Motor neuron (in vitro differentiated cells): Measurements from ENCODE around the gene CPB2. TPM values are rescaled to one million over a fixed set of nuclear protein-coding genes. Genes with fewer than 3 reads are reported as not detected.
A peak's percentile ranks its signal among the peaks of the same experiment; 100 is the strongest.

Experiments
- ATAC-seq, 8 experiments: fragments of 200-7000 bp; cut with Tn5 transposase; replicated peaks in 6 of 8; 2 replicates each; pipeline ENCODE4 v1.8.0; 2021; ENCODE audit warnings: mild to moderate bottlenecking in 8 of 8, moderate library complexity in 8 of 8
- H3K27ac ChIP-seq, 2 donors: fragments of 250-450 bp; sonication (Bioruptor Pico); 2 replicates each; pipeline ENCODE4 v1.9.0; 2021; ENCODE audit warnings: antibody characterized with exemption in 2 of 2, mild to moderate bottlenecking in 2 of 2, moderate library complexity in 1 of 2
- H3K4me1 ChIP-seq, 2 donors: fragments of 250-450 bp; sonication (Bioruptor Pico); replicated peaks in 1 of 2; 2 replicates each; pipeline ENCODE4 v1.6.1; 2021; ENCODE audit warnings: antibody characterized with exemption in 2 of 2, mild to moderate bottlenecking in 2 of 2, moderate library complexity in 1 of 2
- H3K4me3 ChIP-seq, 5 donors: fragments of 250-450 bp; sonication (Bioruptor Pico); 2 replicates each; pipeline ENCODE4 v1.9.0; 2021; ENCODE audit warnings: antibody characterized with exemption in 5 of 5, mild to moderate bottlenecking in 5 of 5, moderate library complexity in 4 of 5
- WGBS, 10 experiments: fragments of 450-650 bp; shearing (Covaris generic); methylation state at CpG; one replicate each; pipeline ENCODE4 v1.0.0; 2022; 5-methylcytosine and 5-hydroxymethylcytosine counted together
- in situ Hi-C, 9 experiments: fragments of 400-800 bp; cut with MboI; loops; one replicate each; pipeline ENCODE4 v1.15.0; 2021; ENCODE audit warnings: low sequenced_read_pairs in 9 of 9, low pct_unique_long_range_greater_than_20kb in 2 of 9; ENCODE audit not compliant: unreplicated experiment in 9 of 9
- total RNA-seq, 8 experiments: library from RNA; unstranded; fragments of 300-600 nt; gene quantifications; 2 replicates each; pipeline versions ENCODE4 v1.2.3 to v1.2.4, GENCODE V29; 2022

Gene CPB2
- total RNA-seq, 8 experiments from 2014 or later: 0.11 to 0.54 (median 0.24) TPM; not detected in 1

DNA sequence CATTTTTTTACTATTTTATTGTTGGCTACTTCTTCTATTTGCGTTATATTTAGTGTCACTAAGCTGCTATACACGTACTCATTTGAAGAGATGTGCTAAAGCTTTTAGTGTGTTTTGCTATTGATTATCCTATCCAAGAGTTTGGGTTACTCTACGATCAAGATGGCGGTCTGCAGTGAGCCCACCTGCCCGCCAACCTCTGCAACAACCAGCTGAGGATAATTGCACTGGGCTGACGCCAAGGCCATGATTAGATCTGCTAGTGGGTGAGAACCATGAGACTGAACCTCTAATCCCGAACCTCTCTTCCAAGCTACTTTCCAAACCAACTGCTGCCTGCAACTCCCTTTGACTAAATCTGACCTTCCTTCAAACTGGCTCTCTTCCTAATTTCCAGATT, 1.8 kb downstream of the CPB2 start:
- Histone ChIP-seq H3K4me3 (no peak overlapping the region), H3K4me1 (peaks cover 0 to 3% of the 10 kb centered on the region in 2 donors), H3K27ac (no peak overlapping the region)
- ATAC-seq: no peak
- in situ Hi-C loops: no loop called here
- 25 to 100% (median 74%) methylated on average over 2 to 6 of the region's 7 CpGs; no CpG with 5 or more reads in 2 of the 10 experiments for WGBS, 10 experiments

GRCh38 chr13:46102255-46102605, 2.6 kb downstream of the CPB2 start:
- Histone ChIP-seq H3K4me1 (peaks cover 0 to 3% of the 10 kb centered on the region in 2 donors), H3K27ac (no peak overlapping the region), H3K4me3 (no peak overlapping the region)
- in situ Hi-C loops: no loop called here
- ATAC-seq: no peak

GRCh38 chr13:46101484-46102254, 3.2 kb downstream of the CPB2 start:
- Histone ChIP-seq H3K4me3 (no peak overlapping the region), H3K4me1 (peaks cover 0 to 3% of the 10 kb centered on the region in 2 donors), H3K27ac (no peak overlapping the region)
- in situ Hi-C loops: no loop called here
- ATAC-seq: peak in 2 of 8 experiments; percentile 25 to 27
- 38 to 88% (median 62%) methylated on average over 3 to 8 of the region's 8 CpGs; no CpG with 5 or more reads in 1 of the 10 experiments for WGBS, 10 experiments

DNA sequence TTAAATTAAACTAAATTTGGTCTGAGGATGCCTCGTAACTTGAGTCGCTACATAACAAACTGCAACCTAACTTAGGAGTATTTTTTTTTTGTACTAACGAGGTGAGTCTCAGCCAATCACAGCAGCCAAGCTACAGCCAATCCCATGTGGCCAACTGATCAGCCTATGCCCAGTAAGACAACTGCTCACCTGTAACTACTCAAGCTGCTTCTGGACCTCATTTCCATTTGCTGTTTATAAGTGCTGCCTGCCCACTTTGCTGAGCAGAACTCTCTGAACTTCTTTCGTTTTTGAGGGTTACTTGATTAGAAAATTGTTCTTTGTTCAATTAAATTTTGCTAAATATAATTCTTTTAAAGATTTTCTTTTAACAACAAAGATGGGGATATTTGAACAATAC, 3.8 kb downstream of the CPB2 start:
- 50 to 100% (median 88%) methylated on average over 1 to 4 of the region's 4 CpGs; no CpG with 5 or more reads in 1 of the 10 experiments for WGBS, 10 experiments
- no peak for ATAC-seq
- Histone ChIP-seq H3K4me1 (peaks cover 0 to 3% of the 10 kb centered on the region in 2 donors), H3K27ac (no peak overlapping the region), H3K4me3 (no peak overlapping the region)
- in situ Hi-C loops: no loop called here

DNA sequence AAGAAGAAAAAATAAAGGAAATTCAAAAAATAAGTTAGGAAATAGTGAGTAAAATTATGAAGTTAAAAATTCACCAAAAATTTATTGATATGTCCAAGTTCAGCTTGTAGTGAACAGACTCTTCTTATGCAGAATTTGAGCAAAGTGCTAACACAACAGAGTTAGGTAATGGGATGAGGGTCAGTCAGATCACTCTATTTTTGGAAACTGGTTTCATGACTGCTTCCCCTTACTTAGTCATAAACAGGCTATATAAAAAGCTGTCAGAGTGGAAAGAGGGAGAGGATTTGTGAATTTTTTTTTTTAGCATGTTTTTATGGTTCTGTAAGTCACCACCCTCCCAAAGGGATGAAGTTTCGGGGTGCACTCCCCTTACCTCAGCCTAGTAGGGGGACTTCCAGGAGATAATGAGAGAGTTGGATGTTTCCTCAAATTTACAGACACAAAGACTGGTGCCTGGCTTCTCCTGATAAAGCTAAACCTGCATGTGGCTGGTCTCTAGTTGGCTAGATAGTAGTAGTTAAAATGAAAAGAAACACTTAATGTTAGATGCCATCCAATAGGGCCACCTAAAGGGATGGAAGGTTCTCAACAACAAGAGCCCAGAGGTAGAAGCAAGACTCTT, 4.5 kb downstream of the CPB2 start:
- Histone ChIP-seq H3K27ac (no peak overlapping the region), H3K4me1 (peaks cover 0 to 3% of the 10 kb centered on the region in 2 donors), H3K4me3 (no peak overlapping the region)
- in situ Hi-C loops: no loop called here
- 0 to 100% (median 86%) methylated on average over 1 of the region's 1 CpG; no CpG with 5 or more reads in 4 of the 10 experiments for WGBS, 10 experiments
- peak in 1 of 8 experiments; percentile 61 for ATAC-seq

DNA sequence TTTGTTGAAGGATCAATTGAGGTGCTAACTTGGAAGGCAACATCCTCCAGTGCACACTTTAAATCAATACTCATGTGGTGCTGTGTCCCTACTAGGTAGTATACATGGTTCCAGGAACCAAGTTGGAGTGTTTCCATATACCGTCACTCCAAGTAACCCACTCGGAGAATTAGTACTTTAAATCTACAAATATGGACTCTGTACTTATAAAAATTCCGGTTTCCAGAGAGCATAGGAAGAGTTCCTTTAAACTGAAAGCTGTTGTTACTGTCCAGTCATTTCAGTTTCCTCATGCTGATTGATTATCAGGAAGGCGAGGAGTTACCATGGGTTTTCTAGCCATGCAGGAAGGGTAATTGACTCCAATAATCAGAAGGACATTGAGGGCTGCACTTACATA, 7.2 kb downstream of the CPB2 start:
- in situ Hi-C loops: no loop called here
- H3K27ac ChIP-seq: no peak overlapping the region
- 37 to 100% (median 94%) methylated on average over 1 to 4 of the region's 4 CpGs for WGBS, 10 experiments

GRCh38 chr13:46097015-46097414, 7.8 kb downstream of the CPB2 start:
- in situ Hi-C loops: no loop called here
- H3K4me1 ChIP-seq: peaks cover 0 to under 1% of the 10 kb centered on the region in 2 donors
- no peak overlapping the region for H3K27ac ChIP-seq
- no peak overlapping the region for H3K4me3 ChIP-seq
- WGBS, 10 experiments: 58 to 100% (median 70%) methylated on average over 2 to 3 of the region's 3 CpGs; no CpG with 5 or more reads in 5 of the 10 experiments
- peak in 2 of 8 experiments; percentile 44 to 88 for ATAC-seq

More for the DNA sequence above, 7.2 kb downstream of the CPB2 start:
- H3K4me3 ChIP-seq: no peak overlapping the region
- no peak for ATAC-seq
- peaks cover 0 to 3% of the 10 kb centered on the region in 2 donors for H3K4me1 ChIP-seq

DNA sequence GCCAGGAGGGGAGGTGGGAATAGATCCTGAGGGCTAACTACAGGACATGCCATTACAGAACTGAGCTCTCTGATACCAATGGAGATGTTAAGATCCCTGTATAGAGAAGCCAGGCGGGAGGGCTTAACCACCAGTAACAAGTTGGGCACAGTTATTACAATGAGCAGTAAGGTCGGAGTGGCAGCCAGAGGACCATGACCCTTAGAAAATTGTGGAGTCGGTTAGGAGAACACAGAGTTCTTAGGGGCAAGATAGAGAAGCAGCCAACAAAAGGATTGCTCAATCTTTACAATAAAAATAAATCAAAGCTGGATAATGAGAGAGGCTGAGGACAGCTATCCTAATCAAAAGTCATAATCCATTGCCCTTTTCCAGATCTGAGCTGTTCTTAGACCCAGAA, 10.4 kb downstream of the CPB2 start:
- in situ Hi-C loops: no loop called here
- no peak for ATAC-seq
- Histone ChIP-seq H3K4me1 (no peaks in the 10 kb centered on the region), H3K4me3 (no peak overlapping the region), H3K27ac (no peak overlapping the region)
- WGBS, 10 experiments: 7 to 100% (median 80%) methylated on average over 1 to 3 of the region's 3 CpGs; no CpG with 5 or more reads in 1 of the 10 experiments

DNA sequence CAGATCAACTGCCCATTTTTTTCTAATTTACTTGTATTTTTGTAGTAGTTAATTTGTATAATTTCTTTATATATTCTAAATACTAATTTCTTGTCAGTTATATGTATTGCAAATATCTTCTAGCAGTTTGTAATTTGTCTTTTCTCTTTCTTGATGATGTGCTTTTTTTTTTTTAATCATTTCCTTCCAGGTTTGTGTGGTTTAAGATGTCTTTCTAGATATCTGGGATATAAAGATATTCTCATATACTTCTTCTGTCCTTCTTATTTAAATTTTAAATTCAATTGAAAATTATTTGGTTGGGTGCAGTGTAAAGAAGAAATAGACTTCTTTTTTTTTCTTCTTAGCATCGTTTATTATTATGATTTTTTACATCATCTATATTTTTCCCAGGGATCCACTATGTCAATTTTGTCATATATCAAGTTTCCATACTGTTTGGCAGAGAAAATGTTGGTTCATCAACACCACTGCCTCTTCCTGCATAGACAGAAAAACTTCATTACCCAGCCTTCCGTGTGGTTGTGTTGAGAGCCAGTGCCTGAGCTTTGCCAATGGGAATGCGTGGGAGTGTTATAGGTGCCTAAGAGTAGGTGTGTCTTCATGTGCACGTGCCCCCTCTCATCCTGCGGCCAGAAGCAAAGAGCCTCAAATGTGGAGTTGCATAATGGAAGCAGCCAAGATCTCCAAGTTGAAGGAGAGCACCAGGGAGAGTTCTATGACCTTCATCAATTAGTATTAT, 15.8 kb downstream of the CPB2 start:
- WGBS, 10 experiments: 0 to 94% (median 74%) methylated on average over 1 to 5 of the region's 5 CpGs
- Histone ChIP-seq H3K4me1 (no peaks in the 10 kb centered on the region), H3K27ac (no peak overlapping the region), H3K4me3 (no peak overlapping the region)
- in situ Hi-C loops: no loop called here
- no peak for ATAC-seq

DNA sequence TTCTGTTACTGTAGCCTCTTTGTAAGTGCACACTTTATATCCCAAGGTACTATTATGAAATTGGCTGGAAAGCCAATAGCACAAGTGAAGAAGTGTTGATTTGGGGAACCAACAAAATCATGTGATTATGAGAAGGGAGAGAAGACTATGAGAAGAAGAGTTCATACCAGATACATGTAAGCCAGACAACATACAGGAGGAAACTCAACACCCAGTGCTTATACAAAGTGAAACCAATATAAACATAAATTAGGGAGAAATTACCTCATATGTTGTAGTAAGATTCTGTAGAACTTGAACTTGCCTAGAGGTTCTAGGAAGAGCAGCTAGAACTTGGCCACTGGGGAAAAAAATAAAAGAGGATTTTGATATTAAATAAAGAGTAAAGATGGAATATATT, 17.4 kb downstream of the CPB2 start:
- in situ Hi-C loops: no loop called here

DNA sequence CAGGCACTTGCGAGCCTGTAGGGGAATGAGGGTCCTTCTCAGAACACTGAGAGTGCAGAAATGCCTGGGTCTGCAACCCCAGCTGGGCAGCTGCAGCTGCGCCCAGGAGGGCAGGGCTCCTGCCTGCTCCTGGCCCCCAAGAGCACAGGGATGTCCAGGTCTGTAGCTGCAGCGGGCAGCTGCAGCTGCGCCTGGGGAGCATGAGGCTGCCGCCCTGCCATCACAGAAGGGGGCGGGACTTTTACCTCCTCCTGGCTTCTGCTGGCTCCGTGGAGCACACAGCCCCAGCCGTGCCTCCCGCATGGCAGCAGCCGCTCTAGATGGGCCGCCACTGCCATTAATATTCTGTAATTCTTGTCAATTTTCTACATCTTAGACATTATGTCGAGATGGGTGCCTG, 17.8 kb downstream of the CPB2 start:
- no peak overlapping the region for H3K27ac ChIP-seq
- no peaks in the 10 kb centered on the region for H3K4me1 ChIP-seq
- no peak overlapping the region for H3K4me3 ChIP-seq
- in situ Hi-C loops: no loop called here
- WGBS, 10 experiments: 20 to 100% (median 93%) methylated on average over 1 to 5 of the region's 12 CpGs; no CpG with 5 or more reads in 3 of the 10 experiments
- no peak for ATAC-seq

More for the DNA sequence above, 17.4 kb downstream of the CPB2 start:
- H3K4me3 ChIP-seq: no peak overlapping the region
- H3K4me1 ChIP-seq: no peaks in the 10 kb centered on the region
- no peak for ATAC-seq
- no peak overlapping the region for H3K27ac ChIP-seq

- Histone ChIP-seq H3K4me1 (no peaks in the 10 kb centered on the region), H3K27ac (no peak overlapping the region), H3K4me3 (no peak overlapping the region)
- WGBS, 10 experiments: 0 to 100% (median 70%) methylated on average over 1 to 7 of the region's 12 CpGs; no CpG with 5 or more reads in 4 of the 10 experiments
- no peak for ATAC-seq
- in situ Hi-C loops: no loop called here
These were observed 18.4 kb downstream of the CPB2 start for GRCh38 chr13:46086421-46086922.

- ATAC-seq: no peak
- WGBS, 10 experiments: 40 to 99% (median 81%) methylated on average over 1 to 10 of the region's 13 CpGs; no CpG with 5 or more reads in 5 of the 10 experiments
- no peaks in the 10 kb centered on the region for H3K4me1 ChIP-seq
- in situ Hi-C loops: no loop called here
- no peak overlapping the region for H3K27ac ChIP-seq
- no peak overlapping the region for H3K4me3 ChIP-seq
These were observed 19.1 kb downstream of the CPB2 start for GRCh38 chr13:46085737-46086136.
